NK-92 treated with Interleukin-12 subunit alpha and Interleukin-12 subunit beta, amount 100 ng/mL, for 24 hours (cell line): ENCODE results near the gene C2CD4A.
"Not testable (repeated sequence)": the region's sequence is repeated elsewhere in the genome, so short reads cannot be mapped to it uniquely, and the experiment has no call there.

ENCODE experiments used
- DNase-seq: peaks from one replicate; lab custom pipeline; 2025; lab: John Stamatoyannopoulos, UW

C2CD4A gene, protein sequence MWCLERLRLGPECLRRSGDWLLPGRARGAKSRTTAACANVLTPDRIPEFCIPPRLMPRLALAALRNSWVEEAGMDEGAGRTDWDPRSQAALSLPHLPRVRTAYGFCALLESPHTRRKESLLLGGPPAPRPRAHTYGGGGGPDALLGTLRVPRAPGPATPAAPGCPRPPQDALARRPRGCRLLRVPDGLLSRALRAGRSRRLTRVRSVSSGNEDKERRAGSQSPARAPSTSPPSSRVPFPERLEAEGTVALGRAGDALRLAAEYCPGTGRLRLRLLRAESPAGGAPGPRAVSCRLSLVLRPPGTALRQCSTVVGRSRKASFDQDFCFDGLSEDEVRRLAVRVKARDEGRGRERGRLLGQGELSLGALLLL

DNA sequence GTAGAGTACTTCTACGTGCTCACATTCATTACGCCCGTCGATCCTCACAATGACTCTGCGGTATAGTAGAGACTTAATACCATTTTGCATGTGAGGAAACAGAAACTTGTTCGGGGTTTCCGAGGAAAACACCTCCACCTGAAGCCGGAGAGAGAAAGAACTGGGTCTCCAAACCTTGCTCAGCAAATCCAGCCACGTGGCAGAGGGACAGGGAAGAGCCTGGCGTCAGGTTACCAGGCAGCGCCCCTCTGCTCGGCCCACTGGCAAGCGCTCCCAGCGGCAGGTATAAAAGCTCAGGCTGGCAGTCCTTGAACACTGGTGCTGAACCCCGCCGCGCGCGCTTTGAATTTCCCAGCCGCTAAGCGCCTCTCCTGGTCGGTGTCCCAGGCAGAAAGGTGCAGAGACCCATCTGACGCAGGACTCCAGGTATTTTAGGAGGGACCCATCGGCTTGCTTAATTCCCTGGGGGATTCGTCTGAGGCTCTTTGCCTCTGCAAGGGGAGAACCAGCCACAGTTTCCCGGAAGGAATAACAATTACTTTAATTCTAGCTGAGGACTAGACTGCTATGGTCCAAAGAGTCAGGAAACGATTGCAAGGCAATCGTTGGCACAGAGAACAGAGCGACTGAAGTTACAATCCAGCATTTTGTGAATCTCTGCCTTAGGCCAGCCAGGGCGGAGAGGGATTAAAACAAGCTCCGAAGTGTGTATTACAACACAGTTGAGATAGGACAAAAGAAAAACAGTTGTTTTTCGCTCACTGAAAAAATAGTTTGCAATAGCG is at the start of gene C2CD4A:
Gene C2CD4A, plus strand, starts transcription at position 315 of the 785 bp plus-strand sequence. CDS start 637 bp downstream, outside the sequence.
- no peak for DNase-seq

DNA sequence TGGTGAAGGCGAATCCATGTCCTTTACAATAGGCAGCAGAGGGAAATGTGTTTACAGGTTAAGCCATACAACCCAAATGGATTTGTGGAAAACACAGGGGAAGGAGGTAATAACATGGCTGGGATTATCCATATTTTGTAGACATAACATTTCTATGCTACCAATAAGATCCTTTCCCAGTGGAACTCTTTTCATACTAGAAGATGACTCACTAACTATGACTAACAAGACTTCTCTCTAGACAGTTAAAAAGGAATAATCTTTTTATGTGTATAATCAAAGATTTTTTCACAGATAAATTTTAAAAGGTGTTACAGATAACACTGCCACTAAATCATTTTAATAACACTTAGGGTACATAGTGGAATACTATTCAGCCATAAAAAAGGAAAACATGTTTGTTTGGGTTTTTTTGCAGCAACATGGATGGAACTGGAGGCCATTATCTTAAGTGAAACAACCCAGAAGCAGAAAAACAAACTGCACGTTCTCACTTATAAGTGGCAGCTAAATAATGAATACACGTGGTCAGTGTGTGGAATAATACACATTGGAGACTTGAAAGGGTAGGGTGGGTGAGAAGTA is 46.1 kb upstream of the C2CD4A start:
- no peak for DNase-seq

DNA sequence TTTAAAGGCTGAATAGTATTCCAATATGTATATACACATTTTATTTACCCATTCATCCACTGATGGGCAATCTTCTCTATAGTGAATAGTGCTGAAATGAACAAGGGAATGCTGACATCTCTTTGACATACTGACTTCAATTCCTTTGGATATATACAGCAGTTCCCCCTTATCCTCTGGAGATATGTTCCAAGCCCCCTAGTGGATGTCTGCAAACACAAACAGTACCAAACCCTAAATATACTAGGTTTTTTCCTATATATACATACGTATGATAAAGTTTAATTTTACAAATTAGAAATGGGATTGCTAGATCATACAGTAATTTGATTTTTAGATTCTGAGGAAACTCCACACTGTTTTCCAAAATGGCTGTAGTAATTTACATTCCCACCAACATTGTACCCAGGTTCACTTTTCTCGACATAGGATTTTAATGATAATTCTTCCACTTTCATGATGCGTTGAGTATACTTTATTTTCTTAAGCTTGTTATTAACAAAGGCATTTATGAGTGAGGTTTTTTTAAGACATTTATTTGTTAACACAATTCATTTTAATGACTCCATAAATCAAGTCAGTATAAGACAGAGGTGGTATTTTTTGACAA is 44.7 kb upstream of the C2CD4A start:
- no peak for DNase-seq

DNA sequence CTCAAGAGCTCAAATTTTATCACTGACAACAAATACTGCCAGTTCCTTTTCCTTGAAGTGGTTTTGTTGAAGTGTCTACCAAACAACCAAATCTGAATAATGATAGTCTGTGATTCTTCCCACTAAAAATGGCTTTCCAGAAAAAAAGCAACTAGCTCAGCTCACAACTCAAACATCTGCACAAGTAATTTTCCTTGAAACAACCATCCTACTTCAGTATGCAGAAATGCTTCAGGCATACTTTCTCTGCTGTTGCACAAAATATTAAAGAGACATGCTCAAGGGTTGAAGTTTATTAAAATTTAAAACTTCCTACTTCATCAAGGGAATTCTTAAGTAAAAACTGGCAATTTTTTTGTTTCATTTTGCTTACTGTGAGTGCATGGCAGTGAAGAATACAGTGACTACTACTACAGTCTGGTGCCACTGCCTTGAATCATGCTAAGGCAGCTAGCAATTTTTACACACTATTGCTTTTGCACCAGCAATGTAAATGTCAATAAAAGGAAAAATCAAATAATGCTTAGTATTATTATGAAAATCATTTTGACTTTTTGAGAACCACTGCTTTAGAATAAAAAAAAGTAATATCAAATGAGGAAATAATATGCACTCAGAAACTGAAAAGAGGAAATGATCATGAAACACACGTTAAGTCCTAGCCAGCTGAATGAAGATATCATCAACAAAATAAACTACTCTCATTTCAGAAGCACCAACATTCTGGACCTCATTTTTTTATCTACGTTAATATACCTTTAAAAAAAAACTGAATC is 40.1 kb upstream of the C2CD4A start:
- DNase-seq: no peak

DNA sequence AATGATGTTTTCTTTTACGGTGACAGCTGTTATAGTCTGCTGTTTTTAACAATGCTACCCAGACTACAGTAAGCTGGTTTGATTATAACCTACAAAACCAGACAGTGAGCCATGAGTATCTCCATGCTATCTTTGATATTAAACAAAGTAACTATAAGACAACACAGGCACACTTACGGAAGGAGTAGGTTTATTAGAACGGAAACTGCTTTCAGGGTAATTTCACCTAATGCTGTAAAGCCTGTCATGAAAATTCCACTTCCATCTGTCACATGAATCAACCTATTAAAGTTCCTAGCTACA is 39.6 kb upstream of the C2CD4A start:
- no peak for DNase-seq

DNA sequence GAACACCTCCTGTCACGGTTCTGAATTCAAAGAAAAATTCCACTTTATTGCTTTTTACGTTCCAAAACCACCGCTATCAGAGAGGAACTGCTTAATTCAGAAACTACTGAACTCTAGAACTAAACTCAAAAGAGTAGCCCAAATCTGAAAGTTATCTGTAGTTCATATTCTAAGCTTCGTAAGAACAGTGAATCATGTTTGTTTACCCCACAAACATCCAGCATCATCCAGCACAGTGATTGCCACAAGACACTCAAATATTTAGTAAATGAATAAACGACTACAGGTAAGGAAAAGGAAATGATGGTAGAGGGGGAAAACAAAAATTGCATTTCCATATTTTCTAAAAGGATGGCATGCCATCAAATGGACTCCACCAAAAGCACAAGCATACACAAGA is 38.9 kb upstream of the C2CD4A start:
- no peak for DNase-seq

DNA sequence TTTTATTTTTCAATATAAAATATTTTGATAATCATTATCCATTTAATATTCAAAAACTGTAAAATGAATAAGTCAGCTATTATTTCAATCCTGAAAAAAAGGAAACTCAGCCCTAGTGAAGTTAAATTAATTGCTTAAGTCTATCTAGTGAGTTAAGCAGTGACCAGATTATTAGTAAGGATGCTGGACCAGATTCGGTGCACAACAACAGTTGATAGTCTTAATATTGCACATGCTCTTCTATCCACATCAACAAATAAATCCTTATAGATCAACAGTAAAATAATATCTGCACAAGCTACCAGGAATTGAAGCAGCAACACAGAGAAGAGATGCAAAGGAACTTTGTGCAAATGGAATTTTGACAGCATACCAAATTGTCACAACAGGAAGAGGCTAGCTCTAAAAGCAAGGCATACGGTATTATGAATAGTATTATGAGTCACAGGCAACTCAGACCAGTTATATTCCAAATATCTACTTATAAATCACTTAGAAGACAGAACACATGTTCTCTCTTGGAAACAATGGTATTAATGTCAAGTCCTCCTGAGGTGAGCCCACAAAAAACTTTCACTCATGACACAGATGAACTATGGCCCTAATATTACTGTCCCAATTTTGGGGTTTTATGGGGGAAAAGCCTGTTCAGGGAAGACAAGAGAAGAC is 31.4 kb upstream of the C2CD4A start:
- no peak for DNase-seq

DNA sequence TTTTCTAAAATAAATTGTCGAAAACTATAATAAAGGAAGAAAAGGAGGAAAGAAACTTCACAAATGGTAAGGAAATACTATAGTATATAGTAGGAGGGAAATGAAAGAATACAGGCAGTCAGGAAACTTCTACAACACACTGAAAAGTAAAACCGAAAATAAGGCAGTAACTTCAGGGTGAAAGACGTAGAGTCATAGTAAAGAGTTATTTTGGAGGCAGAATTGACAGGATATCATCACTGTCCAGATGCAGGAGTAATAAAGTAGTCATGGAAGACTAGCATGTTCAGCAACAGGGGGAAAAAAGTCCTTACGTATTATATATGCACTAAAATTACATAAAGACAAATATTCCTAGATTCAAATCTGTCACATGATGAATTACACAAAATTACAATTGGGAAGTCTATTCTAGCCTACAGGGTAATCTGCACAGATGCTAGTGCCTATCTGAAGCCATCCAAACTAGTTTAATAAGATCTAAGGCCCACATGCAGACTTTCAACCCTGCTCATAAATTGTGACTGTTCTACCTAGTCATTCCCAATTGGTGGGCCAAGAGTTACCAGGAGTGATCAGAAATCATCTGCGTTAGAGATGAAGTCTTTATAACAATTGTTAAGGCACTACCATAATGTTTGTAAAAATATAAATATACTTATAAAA is 20.6 kb upstream of the C2CD4A start:
- DNase-seq: no peak

DNA sequence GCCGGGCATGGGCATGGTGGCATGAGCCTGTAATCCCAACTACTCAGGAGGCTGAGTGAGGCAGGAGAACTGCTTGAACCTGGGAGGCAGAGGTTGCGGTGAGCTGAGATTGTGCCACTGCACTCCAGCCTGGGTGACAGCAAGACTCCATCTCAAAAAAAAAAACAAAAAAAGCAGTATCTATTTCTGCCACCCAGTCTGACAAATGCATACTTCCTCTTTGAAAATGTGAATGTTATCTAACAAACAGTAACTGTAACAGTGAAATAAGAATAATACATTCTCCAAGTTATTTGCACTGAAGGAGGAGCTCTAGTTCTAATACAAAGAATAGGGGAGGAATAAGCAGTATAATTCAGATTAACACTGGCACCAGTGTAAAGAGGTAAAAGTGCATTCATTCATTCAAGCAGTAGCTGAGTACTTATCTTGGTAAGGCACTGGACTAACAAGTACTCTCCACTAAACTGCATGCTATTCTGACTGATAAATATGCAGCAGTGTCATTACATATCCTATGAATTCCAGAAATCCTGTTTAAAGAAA is 19.4 kb upstream of the C2CD4A start:
- no peak for DNase-seq

DNA sequence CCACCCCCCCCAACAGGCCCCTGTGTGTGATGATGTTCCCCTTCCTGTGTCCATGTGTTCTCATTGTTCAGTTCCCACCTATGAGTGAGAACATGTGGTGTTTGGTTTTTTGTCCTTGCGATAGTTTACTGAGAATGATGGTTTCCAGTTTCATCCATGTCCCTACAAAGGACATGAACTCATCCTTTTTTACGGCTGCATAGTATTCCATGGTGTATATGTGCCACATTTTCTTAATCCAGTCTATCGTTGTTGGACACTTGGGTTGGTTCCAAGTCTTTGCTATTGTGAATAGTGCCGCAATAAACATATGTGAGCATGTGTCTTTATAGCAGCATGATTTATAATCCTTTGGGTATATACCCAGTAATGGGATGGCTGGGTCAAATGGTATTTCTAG is 18.5 kb upstream of the C2CD4A start:
- DNase-seq: not testable (repeated sequence)

DNA sequence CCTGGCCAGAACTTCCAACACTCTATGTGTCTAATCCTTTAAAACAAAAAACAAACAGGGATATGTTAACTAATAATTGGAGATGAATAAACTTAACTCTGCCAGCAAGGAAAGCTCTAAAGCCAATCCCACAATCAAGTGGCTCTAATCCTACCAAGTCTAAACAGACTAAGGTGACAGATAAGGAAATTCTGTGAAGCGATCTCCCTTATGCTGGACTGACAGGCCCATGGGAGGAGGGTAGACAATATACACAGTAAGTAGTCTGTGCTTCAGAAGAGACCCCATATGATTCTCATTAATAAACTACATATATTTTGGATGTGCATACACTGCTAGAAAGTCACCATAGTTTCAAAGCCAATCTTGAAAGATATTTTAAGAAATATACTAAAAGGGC is 16.7 kb upstream of the C2CD4A start:
- no peak for DNase-seq

DNA sequence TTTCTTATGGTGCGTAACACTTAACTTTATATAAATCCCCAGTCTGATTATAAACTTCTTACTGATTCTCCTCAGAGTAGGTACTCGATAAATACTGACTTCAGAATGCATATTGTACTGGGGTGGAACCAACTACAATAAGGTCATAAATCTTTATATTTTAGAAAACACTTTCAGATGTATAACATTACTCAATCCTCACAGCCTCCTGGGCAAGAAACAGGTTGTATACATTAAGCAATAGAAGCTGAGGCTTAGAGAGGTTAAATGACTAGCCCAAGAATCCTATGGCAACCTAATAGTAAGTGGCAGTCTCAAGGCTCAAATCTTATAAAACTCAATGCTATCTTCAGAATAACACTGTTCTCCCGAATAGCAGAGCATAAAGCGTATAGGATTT is 15.6 kb upstream of the C2CD4A start:
- no peak for DNase-seq

DNA sequence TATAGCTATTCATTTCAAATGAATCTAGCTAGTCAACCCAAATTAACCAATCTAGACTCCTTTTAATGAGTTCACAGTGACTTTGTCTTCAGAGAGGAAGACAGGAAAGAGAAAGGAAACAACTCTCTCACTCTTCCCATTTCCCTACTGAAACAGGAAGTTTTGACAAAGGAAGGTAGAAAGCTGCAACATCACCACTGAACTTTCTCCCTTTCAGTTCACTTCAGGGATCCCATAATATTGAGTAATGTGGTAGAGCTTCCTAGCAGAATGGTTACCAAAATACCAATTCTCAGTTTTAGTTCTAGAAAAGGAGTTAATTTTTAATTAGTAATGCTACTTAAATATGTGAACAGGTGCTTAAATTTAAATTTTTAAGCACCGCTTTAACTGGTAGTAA is 14.1 kb upstream of the C2CD4A start:
- DNase-seq: no peak

DNA sequence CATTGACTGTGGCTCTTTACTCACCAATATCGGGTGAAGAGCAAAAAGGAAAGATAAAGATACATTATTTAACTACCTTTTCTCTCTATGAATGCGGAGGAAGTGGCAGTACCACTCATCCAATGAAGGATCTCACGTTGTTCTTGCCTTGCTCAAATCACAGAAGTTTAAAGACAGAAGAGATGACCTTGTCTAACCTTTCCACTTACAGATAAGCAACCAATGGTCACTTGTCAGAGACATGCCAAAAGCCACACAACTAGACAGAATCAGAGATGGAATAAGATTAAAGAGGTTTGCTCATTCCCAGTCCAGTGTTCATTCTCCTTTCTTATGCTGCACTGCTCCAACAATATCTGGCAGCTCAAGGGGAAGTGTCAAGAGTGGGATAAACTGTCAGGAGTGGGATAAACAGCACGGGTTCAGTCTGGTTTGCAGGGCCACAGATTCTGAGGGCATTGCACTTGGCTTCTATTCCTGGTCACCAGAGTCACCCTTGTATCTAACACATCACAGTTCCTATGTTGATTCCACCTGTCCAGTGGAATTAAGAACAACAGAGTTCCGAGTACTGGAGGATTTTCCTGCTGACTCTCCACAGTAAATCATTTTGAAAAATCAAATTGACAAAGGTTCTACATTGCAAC is 13.2 kb upstream of the C2CD4A start:
- DNase-seq: no peak

DNA sequence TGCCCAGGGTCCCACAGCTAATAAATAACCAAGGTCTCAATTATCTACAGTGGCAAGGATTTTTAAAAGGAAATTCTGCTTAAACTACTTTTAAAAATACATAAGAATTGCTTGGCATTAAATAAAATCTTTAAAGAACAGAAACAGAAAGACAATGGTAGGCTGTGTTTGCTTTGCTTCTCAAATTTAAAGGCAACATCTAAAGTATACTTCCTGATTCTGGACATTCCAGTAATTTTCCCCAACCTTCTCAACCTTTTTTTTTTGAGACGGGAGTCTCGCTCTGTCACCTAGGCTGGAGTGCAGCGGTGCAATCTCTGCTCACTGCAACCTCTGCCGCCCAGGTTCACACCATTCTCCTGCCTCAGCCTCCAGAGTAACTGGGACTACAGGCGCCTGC is 11.8 kb upstream of the C2CD4A start:
- no peak for DNase-seq

DNA sequence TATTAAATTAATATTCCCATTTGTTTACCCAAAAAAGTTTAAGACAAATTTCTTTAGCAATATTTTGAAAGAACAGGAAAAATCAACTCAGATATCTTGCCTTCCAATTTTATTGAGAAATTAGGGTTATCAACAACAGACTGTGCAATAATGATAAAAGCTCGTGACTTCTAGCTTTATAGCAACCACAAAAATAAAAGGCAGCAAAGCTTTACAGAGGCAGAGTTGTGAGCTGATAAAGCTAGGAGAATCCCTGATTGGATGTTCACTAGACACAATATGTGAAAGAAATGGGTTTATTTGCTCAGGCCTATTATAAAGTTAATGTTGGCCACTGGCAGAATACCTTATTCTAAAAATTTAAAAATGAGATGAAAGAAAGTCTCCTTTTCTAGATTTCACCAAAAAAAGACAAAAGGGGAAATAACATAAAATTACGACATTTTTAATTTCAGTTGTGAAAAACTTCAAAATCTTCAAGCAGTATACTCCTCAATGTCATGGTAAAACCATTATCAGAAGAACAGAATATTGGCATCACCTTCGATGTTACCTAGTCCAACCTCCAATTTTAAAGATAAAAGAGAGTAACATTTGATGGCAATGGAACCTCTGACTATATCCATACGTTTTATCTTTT is 9.3 kb upstream of the C2CD4A start:
- no peak for DNase-seq

DNA sequence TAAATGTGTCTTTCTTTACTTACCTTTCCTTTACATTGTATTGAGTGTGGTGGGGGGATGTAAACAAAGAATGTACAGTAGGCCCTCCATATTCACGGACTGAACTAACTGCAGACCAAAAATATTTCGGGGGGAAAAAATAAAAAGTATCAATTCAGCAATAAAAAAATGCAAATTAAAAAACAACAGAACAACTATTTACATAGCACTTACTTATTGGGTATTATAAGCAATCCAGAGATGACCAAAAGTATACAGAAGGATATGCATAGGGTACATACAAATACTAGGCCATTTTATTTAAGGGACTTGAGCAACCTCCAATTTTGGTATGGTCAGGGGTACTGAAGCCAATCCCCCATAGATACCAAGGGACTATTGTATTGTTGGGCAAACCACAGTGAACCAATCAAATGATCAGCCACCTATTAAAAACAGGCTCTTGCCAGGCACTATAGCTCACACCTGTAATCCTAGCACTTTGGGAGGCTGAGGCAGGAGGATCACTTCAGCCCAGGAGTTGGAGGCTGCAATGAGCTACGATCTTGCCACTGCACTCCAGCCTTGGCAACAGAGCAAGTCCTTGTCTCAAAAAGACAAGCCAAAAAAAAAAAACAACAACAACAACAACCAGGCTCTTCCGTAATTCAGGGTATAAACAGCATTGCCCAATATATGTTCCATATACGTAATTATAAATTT is 8.3 kb upstream of the C2CD4A start:
- DNase-seq: no peak

DNA sequence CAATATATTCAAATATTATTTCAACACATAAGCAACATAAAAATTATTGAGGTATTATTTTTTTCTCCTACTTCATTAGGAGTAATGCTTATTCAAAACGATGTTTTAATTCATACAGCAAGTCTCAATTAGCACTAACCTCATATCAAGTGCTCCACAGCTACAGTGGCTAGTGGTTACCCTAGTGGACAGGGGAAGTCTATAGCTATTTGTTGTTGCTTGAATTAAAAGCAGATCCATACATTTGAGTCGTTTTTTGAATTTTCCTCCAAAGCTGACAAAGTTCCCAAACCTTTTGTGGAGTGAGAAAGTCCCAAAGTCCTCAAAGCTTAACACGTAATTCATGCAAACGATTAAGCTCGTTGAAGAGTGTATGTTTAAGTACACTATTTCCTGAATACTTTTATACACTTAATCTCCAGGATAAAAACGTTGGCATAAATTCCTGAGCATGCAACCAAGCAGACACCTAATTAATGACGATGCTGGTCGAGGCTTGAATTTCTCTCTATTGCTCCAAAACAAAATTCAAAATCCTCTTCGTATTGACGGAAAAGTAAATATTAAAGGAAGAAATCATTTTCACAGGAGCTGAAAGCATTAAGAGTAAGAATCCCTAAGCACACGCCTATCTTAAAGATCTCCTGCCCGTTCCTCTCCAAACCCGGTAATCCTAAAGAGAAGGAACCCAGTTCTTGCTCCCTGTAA is 7.5 kb upstream of the C2CD4A start:
- no peak for DNase-seq

DNA sequence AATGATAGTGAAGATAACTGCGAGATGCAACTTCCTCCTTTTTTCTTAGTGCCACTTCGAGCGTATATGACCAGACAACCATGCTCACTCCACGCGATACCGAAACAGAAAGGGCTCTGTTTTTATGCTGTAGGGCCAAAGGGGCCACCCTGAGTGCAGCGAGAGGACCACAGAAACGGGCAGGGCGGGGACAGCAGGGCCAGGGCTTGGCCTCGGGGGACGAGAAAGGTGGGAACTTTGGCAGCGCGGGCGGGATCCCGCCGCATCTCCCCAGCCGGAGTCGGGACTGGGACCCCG is 7.0 kb upstream of the C2CD4A start:
- peak; percentile 78 for DNase-seq
